GM23248 (cell line): ENCODE data around the gene MLLT10.
"Not testable (repeated sequence)": the region's sequence is repeated elsewhere in the genome, so short reads cannot be mapped to it uniquely, and the experiment has no call there.

Experiments used
- EZH2 ChIP-seq: fragments of 200-600 bp; sonication (generic); IDR thresholded peaks from 2 replicates; pipeline ENCODE4 v1.6.1; 2018; ENCODE audit warnings: antibody characterized with exemption, mild to moderate bottlenecking; ENCODE audit not compliant: insufficient read depth, poor library complexity, severe bottlenecking
- EZH2phosphoT487 ChIP-seq: fragments of 200-600 bp; sonication (generic); IDR thresholded peaks from 2 replicates; pipeline ENCODE4 v1.6.1; 2018; ENCODE audit warnings: antibody characterized with exemption, moderate library complexity, mild to moderate bottlenecking, low read depth; ENCODE audit not compliant: insufficient read depth

DNA sequence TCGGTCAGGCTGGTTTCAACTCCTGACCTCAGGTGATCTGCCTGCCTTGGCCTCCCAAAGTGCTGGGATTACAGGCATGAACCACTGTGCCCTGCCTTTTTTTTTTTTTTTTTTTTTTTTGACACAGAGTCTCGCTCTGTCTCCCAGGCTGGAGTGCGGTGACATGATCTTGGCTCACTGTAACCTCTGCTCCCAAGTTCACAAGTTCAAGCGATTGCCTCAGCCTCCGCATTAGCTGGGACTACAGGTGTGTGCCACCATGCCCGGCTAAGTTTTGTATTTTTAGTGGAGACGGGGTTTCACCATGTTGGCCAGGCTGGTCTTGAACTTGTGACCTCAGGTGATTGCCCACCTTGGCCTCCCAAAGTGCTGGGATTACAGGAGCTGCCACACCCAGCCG, 94.6 kb downstream of the MLLT10 start:
- not testable (repeated sequence) for TF ChIP-seq EZH2, EZH2phosphoT487
